CD4-positive, alpha-beta T cell treated with Interleukin-15 for 4 hours (primary cell): Measurements from ENCODE around the gene P4HA2.
A peak's percentile ranks its signal among the peaks of the same experiment; 100 is the strongest.

Source experiments
- DNase-seq: peaks from one replicate; pipeline ENCODE4 v3.0.0-alpha.2; 2020; ENCODE audit warnings: low spot score

P4HA2 gene

GRCh38 chr5:132250547-132250946 lies 22.9 kb upstream of the P4HA2 start:
- DNase-seq = no peak

- no peak for DNase-seq
These were observed 19.2 kb upstream of the P4HA2 start for GRCh38 chr5:132246806-132247205.

- DNase-seq = no peak
These were observed 17.9 kb upstream of the P4HA2 start for GRCh38 chr5:132245593-132245992.

GRCh38 chr5:132243366-132243977 lies 15.8 kb upstream of the P4HA2 start:
- no peak for DNase-seq

GRCh38 chr5:132239776-132240175 lies 12.1 kb upstream of the P4HA2 start:
- no peak for DNase-seq

- no peak for DNase-seq
These were observed 11.3 kb upstream of the P4HA2 start for GRCh38 chr5:132238901-132239500.

- peak; percentile 70 for DNase-seq
These were observed 10.6 kb upstream of the P4HA2 start for GRCh38 chr5:132238169-132238744.

GRCh38 chr5:132237670-132238069 lies 10.0 kb upstream of the P4HA2 start:
- DNase-seq = no peak

GRCh38 chr5:132237141-132237540 lies 9.5 kb upstream of the P4HA2 start:
- DNase-seq = no peak

- no peak for DNase-seq
These were observed 7.7 kb upstream of the P4HA2 start for GRCh38 chr5:132235340-132235739.

GRCh38 chr5:132234684-132235062 lies 7.0 kb upstream of the P4HA2 start:
- no peak for DNase-seq

GRCh38 chr5:132233811-132234683 lies 6.4 kb upstream of the P4HA2 start:
- DNase-seq = no peak

GRCh38 chr5:132233081-132233480 lies 5.4 kb upstream of the P4HA2 start:
- no peak for DNase-seq

- no peak for DNase-seq
These were observed 4.8 kb upstream of the P4HA2 start for GRCh38 chr5:132232465-132232864.

GRCh38 chr5:132230871-132231270 lies 3.2 kb upstream of the P4HA2 start:
- no peak for DNase-seq

GRCh38 chr5:132229236-132229635 lies 1.6 kb upstream of the P4HA2 start:
- DNase-seq = no peak

- no peak for DNase-seq
These were observed 785 bp upstream of the P4HA2 start for GRCh38 chr5:132228241-132229035.

- no peak for DNase-seq
These were observed 493 bp downstream of the P4HA2 start for GRCh38 chr5:132227235-132227484.

- no peak for DNase-seq
These were observed 978 bp downstream of the P4HA2 start for GRCh38 chr5:132226516-132227234.

- DNase-seq = no peak
These were observed 2.3 kb downstream of the P4HA2 start for GRCh38 chr5:132225165-132226032.

- no peak for DNase-seq
These were observed 2.9 kb downstream of the P4HA2 start for GRCh38 chr5:132224716-132225115.
